Heart left ventricle (tissue), 13 donors: ENCODE measurements around the gene SF3B4.

ENCODE experiments used
- CTCF ChIP-seq, 12 donors: fragments of 200-600 bp; sonication (generic) in 4 of 12; IDR thresholded peaks; one replicate each; pipeline versions ENCODE4 v1.5.0 to v1.8.0; 2018 to 2022; ENCODE audit warnings: antibody characterized with exemption in 12 of 12, mild to moderate bottlenecking in 5 of 12
- POLR2A ChIP-seq, 2 donors: fragments of 450-650 bp; IDR thresholded peaks; one replicate each; pipeline ENCODE4 v1.6.1; 2017; ENCODE audit warnings: antibody characterized with exemption in 2 of 2, mild to moderate bottlenecking in 2 of 2, moderate library complexity in 2 of 2
- donor health status: ischemic (EF 13 %, LVEDD 7.1; RV severe dilation, severe dysfunction).
- donor health status: DM: no; HTN: yes; CAD: no.
- donor health status: DM: no; HTN: no; CAD: no.
- donor health status: ischemic (EF 25% LVEDD 6.9; RV normal size, moderate dysfunction).
- donor health status: ischemic (EF 25% LVEDD 5.7; RV mildly dilated, moderate dysfunction).
- donor health status: ischemic (EF 35%, LVEDD 5.7; RV mildly dilated, moderate dysfunction).
- donor health status: nonischemic (EF 11% LVEDD 7.7; RV severe dilation, severe dysfunction).
- donor health status: DM: yes; HTN: yes; CAD: no.
- donor health status: PGD.
- donor health status: ischemic (EF 29% LVEDD 5.4; RV normal size, mild dysfunction).
- donor health status: nonischemic (EF 23%, LVEDD 6.1; RV moderate dilation, normal function).

GRCh38 chr1:149888999-149889289 lies 38.7 kb downstream of the SF3B4 start:
- TF ChIP-seq CTCF (IDR thresholded peaks at IDR 0.05) (no peak), POLR2A (IDR thresholded peaks at IDR 0.05) (no peak)
